Activated naive CD8-positive, alpha-beta T cell treated with anti-CD3 and anti-CD28 coated beads, Interleukin-2, amount 10 ng/mL, durations not matched to agents 7 days and 5 days (primary cell): ENCODE data around the gene LDLRAD4. TPM values are rescaled to one million over a fixed set of nuclear protein-coding genes. Genes with fewer than 3 reads are reported as not detected.
A peak's percentile ranks its signal among the peaks of the same experiment; 100 is the strongest.

Experiments used
- ATAC-seq: fragments of 150-1000 bp; cut with Tn5 transposase; one replicate; pipeline ENCODE4 v1.10.0; 2021; ENCODE audit warnings: low read depth, moderate library complexity
- POLR2A ChIA-PET: fragments of 350-600 bp; sonication (Branson Sonifier 250); formaldehyde crosslinking; loops from one replicate; lab custom pipeline; 2021; ENCODE audit warnings: antibody characterized with exemption; lab: Charles Lee
- DNase-seq: peaks from one replicate; pipeline ENCODE4 v3.0.0; 2021
- H3K27ac Mint-ChIP-seq: one replicate; pipeline ENCODE4 v1.8.0; 2022; ENCODE audit warnings: mild to moderate bottlenecking, mixed read lengths
- H3K27me3 Mint-ChIP-seq: one replicate; pipeline ENCODE4 v1.8.0; 2022; ENCODE audit warnings: mild to moderate bottlenecking, moderate library complexity, mixed read lengths
- H3K36me3 Mint-ChIP-seq: one replicate; pipeline ENCODE4 v1.8.0; 2021; ENCODE audit warnings: mild to moderate bottlenecking, mixed read lengths
- H3K4me1 Mint-ChIP-seq: one replicate; pipeline ENCODE4 v1.8.0; 2021; ENCODE audit warnings: mixed read lengths
- H3K4me3 Mint-ChIP-seq: one replicate; pipeline ENCODE4 v1.8.0; 2022; ENCODE audit warnings: mild to moderate bottlenecking, moderate library complexity, mixed read lengths
- H3K9me3 Mint-ChIP-seq: one replicate; pipeline ENCODE4 v1.8.0; 2021; ENCODE audit warnings: mixed read lengths
- total RNA-seq, 2 experiments: library from RNA; stranded (reverse); gene quantifications; one replicate each; pipeline ENCODE4 v1.2.3, GENCODE V29; 2021

Gene LDLRAD4
- total RNA-seq, 2 experiments from 2014 or later, result 40.3 to 44.3 TPM

- Mint-ChIP-seq H3K27me3 (no peaks in the 10 kb centered on the region), H3K27ac (no peak overlapping the region), H3K4me3 (no peak overlapping the region), H3K9me3 (peaks cover 8% of the 10 kb centered on the region), H3K36me3 (peaks cover 17% of the 10 kb centered on the region), H3K4me1 (no peaks in the 10 kb centered on the region)
- POLR2A ChIA-PET, result no interaction called here
- ATAC-seq, result no peak
- DNase-seq, result no peak
Measured at GRCh38 chr18:13409026-13409425, 190.5 kb downstream of the LDLRAD4 start.

GRCh38 chr18:13409997-13410396, 191.4 kb downstream of the LDLRAD4 start:
- no peak overlapping the region for H3K4me3 Mint-ChIP-seq
- no peaks in the 10 kb centered on the region for H3K4me1 Mint-ChIP-seq
- POLR2A ChIA-PET, result no interaction called here
- H3K36me3 Mint-ChIP-seq, result peaks cover 19% of the 10 kb centered on the region
- DNase-seq, result no peak
- ATAC-seq, result no peak
- no peaks in the 10 kb centered on the region for H3K27me3 Mint-ChIP-seq
- H3K9me3 Mint-ChIP-seq, result peaks cover 8% of the 10 kb centered on the region
- no peak overlapping the region for H3K27ac Mint-ChIP-seq

GRCh38 chr18:13410471-13410870, 191.9 kb downstream of the LDLRAD4 start:
- Mint-ChIP-seq H3K9me3 (peaks cover 8% of the 10 kb centered on the region), H3K36me3 (peaks cover 19% of the 10 kb centered on the region), H3K27me3 (no peaks in the 10 kb centered on the region), H3K4me3 (no peak overlapping the region), H3K4me1 (peaks cover 1% of the 10 kb centered on the region), H3K27ac (no peak overlapping the region)
- POLR2A ChIA-PET, result no interaction called here
- no peak for ATAC-seq
- DNase-seq, result no peak

GRCh38 chr18:13412017-13412416, 193.5 kb downstream of the LDLRAD4 start:
- no peak for DNase-seq
- POLR2A ChIA-PET, result no interaction called here
- Mint-ChIP-seq H3K4me3 (no peak overlapping the region), H3K4me1 (peaks cover 12% of the 10 kb centered on the region), H3K27ac (no peak overlapping the region), H3K9me3 (peaks cover 8% of the 10 kb centered on the region), H3K36me3 (peaks cover 20% of the 10 kb centered on the region), H3K27me3 (no peaks in the 10 kb centered on the region)
- ATAC-seq, result no peak

GRCh38 chr18:13412901-13413300, 194.3 kb downstream of the LDLRAD4 start:
- Mint-ChIP-seq H3K4me3 (no peak overlapping the region), H3K27ac (no peak overlapping the region), H3K27me3 (no peaks in the 10 kb centered on the region), H3K4me1 (peaks cover 15% of the 10 kb centered on the region), H3K36me3 (peaks cover 20% of the 10 kb centered on the region), H3K9me3 (peaks cover 8% of the 10 kb centered on the region)
- POLR2A ChIA-PET, result no interaction called here
- ATAC-seq, result no peak
- DNase-seq, result no peak

GRCh38 chr18:13414102-13414501, 195.5 kb downstream of the LDLRAD4 start:
- POLR2A ChIA-PET, result no interaction called here

GRCh38 chr18:13414521-13414920, 196.0 kb downstream of the LDLRAD4 start:
- Mint-ChIP-seq H3K4me1 (peaks cover 15% of the 10 kb centered on the region), H3K36me3 (peaks cover 20% of the 10 kb centered on the region), H3K27ac (no peak overlapping the region), H3K4me3 (no peak overlapping the region), H3K27me3 (no peaks in the 10 kb centered on the region), H3K9me3 (peaks cover 8% of the 10 kb centered on the region)
- POLR2A ChIA-PET, result no interaction called here
- no peak for DNase-seq
- ATAC-seq, result no peak

More at GRCh38 chr18:13414102-13414501, 195.5 kb downstream of the LDLRAD4 start:
- DNase-seq, result no peak
- no peak for ATAC-seq
- Mint-ChIP-seq H3K36me3 (peaks cover 20% of the 10 kb centered on the region), H3K27me3 (no peaks in the 10 kb centered on the region), H3K27ac (no peak overlapping the region), H3K4me1 (peaks cover 15% of the 10 kb centered on the region), H3K4me3 (no peak overlapping the region), H3K9me3 (peaks cover 8% of the 10 kb centered on the region)

- Mint-ChIP-seq H3K4me1 (peaks cover 15% of the 10 kb centered on the region), H3K27ac (no peak overlapping the region), H3K27me3 (no peaks in the 10 kb centered on the region), H3K36me3 (peaks cover 16% of the 10 kb centered on the region), H3K9me3 (peaks cover 8% of the 10 kb centered on the region), H3K4me3 (no peak overlapping the region)
- no peak for DNase-seq
- POLR2A ChIA-PET, result no interaction called here
- no peak for ATAC-seq
Measured at GRCh38 chr18:13415736-13416135, 197.2 kb downstream of the LDLRAD4 start.

GRCh38 chr18:13416208-13416607, 197.6 kb downstream of the LDLRAD4 start:
- ATAC-seq (peak; percentile 48), DNase-seq (no peak)
- peak overlapping the region; percentile 21 for H3K4me3 Mint-ChIP-seq
- POLR2A ChIA-PET, result interaction anchor here (0.8 kb wide), 1 partner anchor 40 kb away, joined by 3 read pairs; no protein-coding TSS in a partner anchor
- H3K4me1 Mint-ChIP-seq, result peaks cover 18% of the 10 kb centered on the region
- H3K27ac Mint-ChIP-seq, result peak overlapping the region; percentile 15
- peaks cover 8% of the 10 kb centered on the region for H3K9me3 Mint-ChIP-seq
- no peaks in the 10 kb centered on the region for H3K27me3 Mint-ChIP-seq
- H3K36me3 Mint-ChIP-seq, result peaks cover 15% of the 10 kb centered on the region

- Mint-ChIP-seq H3K9me3 (peaks cover 6% of the 10 kb centered on the region), H3K4me1 (peaks cover 20% of the 10 kb centered on the region), H3K27me3 (no peaks in the 10 kb centered on the region), H3K27ac (no peak overlapping the region), H3K4me3 (no peak overlapping the region), H3K36me3 (peaks cover 13% of the 10 kb centered on the region)
- POLR2A ChIA-PET, result interaction anchor here (0.8 kb wide), 1 partner anchor 40 kb away, joined by 3 read pairs; no protein-coding TSS in a partner anchor
- no peak for ATAC-seq
- DNase-seq, result no peak
Measured at GRCh38 chr18:13416848-13417247, 198.3 kb downstream of the LDLRAD4 start.

GRCh38 chr18:13418013-13418710, 199.6 kb downstream of the LDLRAD4 start:
- Mint-ChIP-seq H3K4me3 (no peak overlapping the region), H3K36me3 (peaks cover 8% of the 10 kb centered on the region), H3K27ac (no peak overlapping the region), H3K9me3 (no peaks in the 10 kb centered on the region), H3K4me1 (peaks cover 20% of the 10 kb centered on the region), H3K27me3 (no peaks in the 10 kb centered on the region)
- DNase-seq (no peak), ATAC-seq (no peak)
- POLR2A ChIA-PET, result no interaction called here

GRCh38 chr18:13420969-13421686, 202.6 kb downstream of the LDLRAD4 start:
- POLR2A ChIA-PET, result no interaction called here
- Mint-ChIP-seq H3K27ac (peak overlapping the region; percentile 77), H3K9me3 (no peaks in the 10 kb centered on the region), H3K4me1 (peaks cover 28% of the 10 kb centered on the region), H3K4me3 (peak overlapping the region; percentile 8), H3K36me3 (no peaks in the 10 kb centered on the region), H3K27me3 (no peaks in the 10 kb centered on the region)
- DNase-seq (no peak), ATAC-seq (no peak)

- ATAC-seq, result no peak
- peaks cover 23% of the 10 kb centered on the region for H3K4me1 Mint-ChIP-seq
- POLR2A ChIA-PET, result no interaction called here
- no peaks in the 10 kb centered on the region for H3K36me3 Mint-ChIP-seq
- no peak overlapping the region for H3K4me3 Mint-ChIP-seq
- H3K27ac Mint-ChIP-seq, result no peak overlapping the region
- no peak for DNase-seq
- H3K27me3 Mint-ChIP-seq, result no peaks in the 10 kb centered on the region
- no peaks in the 10 kb centered on the region for H3K9me3 Mint-ChIP-seq
Measured at GRCh38 chr18:13422541-13423147, 204.1 kb downstream of the LDLRAD4 start.
